Neural progenitor cell (in vitro differentiated cells): Measurements from ENCODE around the gene PCDH17.

Experiments
- EZH2 ChIP-seq: fragments of 200-600 bp; sonication (generic); IDR thresholded peaks from 2 replicates; pipeline ENCODE4 v1.6.1; 2017; ENCODE audit warnings: antibody characterized with exemption, mild to moderate bottlenecking, moderate library complexity
- EZH2phosphoT487 ChIP-seq: fragments of 200-600 bp; sonication (generic); IDR thresholded peaks from 2 replicates; pipeline ENCODE4 v1.6.1; 2017; ENCODE audit warnings: antibody characterized with exemption
- TF ChIP-seq, protein P1 (sequence below): fragments of 200-600 bp; sonication (generic); IDR thresholded peaks from 2 replicates; pipeline ENCODE4 v1.5.1; 2017; ENCODE audit warnings: antibody characterized with exemption, mild to moderate bottlenecking

- TF ChIP-seq, protein P1, sequence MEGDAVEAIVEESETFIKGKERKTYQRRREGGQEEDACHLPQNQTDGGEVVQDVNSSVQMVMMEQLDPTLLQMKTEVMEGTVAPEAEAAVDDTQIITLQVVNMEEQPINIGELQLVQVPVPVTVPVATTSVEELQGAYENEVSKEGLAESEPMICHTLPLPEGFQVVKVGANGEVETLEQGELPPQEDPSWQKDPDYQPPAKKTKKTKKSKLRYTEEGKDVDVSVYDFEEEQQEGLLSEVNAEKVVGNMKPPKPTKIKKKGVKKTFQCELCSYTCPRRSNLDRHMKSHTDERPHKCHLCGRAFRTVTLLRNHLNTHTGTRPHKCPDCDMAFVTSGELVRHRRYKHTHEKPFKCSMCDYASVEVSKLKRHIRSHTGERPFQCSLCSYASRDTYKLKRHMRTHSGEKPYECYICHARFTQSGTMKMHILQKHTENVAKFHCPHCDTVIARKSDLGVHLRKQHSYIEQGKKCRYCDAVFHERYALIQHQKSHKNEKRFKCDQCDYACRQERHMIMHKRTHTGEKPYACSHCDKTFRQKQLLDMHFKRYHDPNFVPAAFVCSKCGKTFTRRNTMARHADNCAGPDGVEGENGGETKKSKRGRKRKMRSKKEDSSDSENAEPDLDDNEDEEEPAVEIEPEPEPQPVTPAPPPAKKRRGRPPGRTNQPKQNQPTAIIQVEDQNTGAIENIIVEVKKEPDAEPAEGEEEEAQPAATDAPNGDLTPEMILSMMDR = no peak
- TF ChIP-seq EZH2 = no peak
- TF ChIP-seq EZH2phosphoT487 = no peak
Observed at GRCh38 chr13:57583529-57583928, 48.0 kb upstream of the PCDH17 start.
